ENCODE measurements around the gene MKNK2.

DNA sequence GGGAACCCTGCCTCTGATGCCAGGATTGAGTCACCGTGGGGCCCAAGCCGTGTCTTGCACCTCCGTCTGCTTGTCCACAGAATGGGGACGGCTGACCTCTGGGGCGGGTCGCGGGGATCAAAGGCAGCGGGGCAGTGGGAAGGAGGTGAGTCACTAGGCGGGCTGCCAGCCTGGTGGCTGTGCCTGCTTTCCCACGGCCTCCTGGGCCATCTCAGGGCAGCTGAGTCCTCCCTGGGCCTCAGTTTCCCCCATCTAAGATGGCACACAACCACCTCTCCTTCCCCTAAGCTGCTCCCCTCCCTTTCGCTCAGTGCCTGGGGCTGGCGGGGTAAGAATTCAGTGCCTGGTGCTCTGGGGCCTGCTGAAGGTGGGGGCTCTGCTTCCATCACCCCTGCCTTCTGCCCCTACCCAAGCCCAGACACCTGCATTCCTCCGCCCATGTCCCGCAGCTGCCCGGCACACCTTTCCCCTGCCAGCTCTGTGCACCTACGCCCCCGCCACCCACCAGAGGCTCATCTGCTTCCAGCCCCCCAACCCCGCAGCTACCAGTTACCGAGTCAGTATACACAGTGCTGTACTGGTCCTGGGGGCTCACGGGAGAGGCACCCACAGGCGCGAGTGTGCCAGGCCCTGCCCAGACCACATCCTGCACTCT lies 3.5 kb downstream of the MKNK2 start:
- TF ChIP-seq CTCF (IDR thresholded peaks at IDR 0.05) (no peak), POLR2A (IDR thresholded peaks at IDR 0.05) (no peak)

Measured in right lobe of liver (tissue), 4 donors.